ENCODE measurements around the gene NTF3. TPM values are rescaled to one million over a fixed set of nuclear protein-coding genes. Genes with fewer than 3 reads are reported as not detected.

NTF3 gene
- total and polyA plus RNA-seq, 2 donors = 0.61 to 1.6 TPM

GRCh38 chr12:5478081-5478706 lies 46.3 kb downstream of the NTF3 start:
- H3K36me3 ChIP-seq (ENCODE audit: control insufficient read depth in 2 of 2, insufficient read depth in 2 of 2, low read length in 1 of 2) = no peaks in the 10 kb centered on the region
- no peak overlapping the region for H3K4me3 ChIP-seq (ENCODE audit: low read length in 2 of 2)
- no peak overlapping the region for H3K27ac ChIP-seq (ENCODE audit: low read depth in 1 of 2, low read length in 1 of 2)
- no peaks in the 10 kb centered on the region for H3K4me1 ChIP-seq (ENCODE audit: control insufficient read depth in 2 of 2, insufficient read depth in 2 of 2, low read length in 2 of 2)
- H3K9me3 ChIP-seq (ENCODE audit: control insufficient read depth in 2 of 2, insufficient read depth in 1 of 2, low read length in 1 of 2) = no peaks in the 10 kb centered on the region
- 78% methylated on average over 8 of the region's 8 CpGs for WGBS
- peaks cover 0 to 5% of the 10 kb centered on the region in 2 donors for H3K27me3 ChIP-seq (ENCODE audit: control insufficient read depth in 2 of 2, insufficient read depth in 1 of 2, low read length in 1 of 2)
- DNase-seq (ENCODE audit: low read depth in 6 of 9, low spot score in 9 of 9) = no peak

- no peaks in the 10 kb centered on the region for H3K9me3 ChIP-seq (ENCODE audit: control insufficient read depth in 2 of 2, insufficient read depth in 1 of 2, low read length in 1 of 2)
- no peak overlapping the region for H3K4me3 ChIP-seq (ENCODE audit: low read length in 2 of 2)
- H3K27ac ChIP-seq (ENCODE audit: low read depth in 1 of 2, low read length in 1 of 2) = no peak overlapping the region
- no peak for DNase-seq (ENCODE audit: low read depth in 6 of 9, low spot score in 9 of 9)
- WGBS = 77% methylated on average over 3 of the region's 3 CpGs
- peaks cover 0 to 5% of the 10 kb centered on the region in 2 donors for H3K27me3 ChIP-seq (ENCODE audit: control insufficient read depth in 2 of 2, insufficient read depth in 1 of 2, low read length in 1 of 2)
- H3K36me3 ChIP-seq (ENCODE audit: control insufficient read depth in 2 of 2, insufficient read depth in 2 of 2, low read length in 1 of 2) = no peaks in the 10 kb centered on the region
- H3K4me1 ChIP-seq (ENCODE audit: control insufficient read depth in 2 of 2, insufficient read depth in 2 of 2, low read length in 2 of 2) = no peaks in the 10 kb centered on the region
These were observed 47.9 kb downstream of the NTF3 start for GRCh38 chr12:5479761-5480160.

- Histone ChIP-seq H3K27me3 (ENCODE audit: control insufficient read depth in 2 of 2, insufficient read depth in 1 of 2, low read length in 1 of 2) (peaks cover 0 to 5% of the 10 kb centered on the region in 2 donors), H3K4me1 (ENCODE audit: control insufficient read depth in 2 of 2, insufficient read depth in 2 of 2, low read length in 2 of 2) (no peaks in the 10 kb centered on the region), H3K27ac (ENCODE audit: low read depth in 1 of 2, low read length in 1 of 2) (no peak overlapping the region), H3K9me3 (ENCODE audit: control insufficient read depth in 2 of 2, insufficient read depth in 1 of 2, low read length in 1 of 2) (no peaks in the 10 kb centered on the region), H3K36me3 (ENCODE audit: control insufficient read depth in 2 of 2, insufficient read depth in 2 of 2, low read length in 1 of 2) (no peaks in the 10 kb centered on the region), H3K4me3 (ENCODE audit: low read length in 2 of 2) (no peak overlapping the region)
- WGBS = 75% methylated on average over 21 of the region's 21 CpGs
- no peak for DNase-seq (ENCODE audit: low read depth in 6 of 9, low spot score in 9 of 9)
These were observed 48.5 kb downstream of the NTF3 start for GRCh38 chr12:5480218-5480937.

- Histone ChIP-seq H3K27me3 (ENCODE audit: control insufficient read depth in 2 of 2, insufficient read depth in 1 of 2, low read length in 1 of 2) (peaks cover 0 to 5% of the 10 kb centered on the region in 2 donors), H3K36me3 (ENCODE audit: control insufficient read depth in 2 of 2, insufficient read depth in 2 of 2, low read length in 1 of 2) (no peaks in the 10 kb centered on the region), H3K27ac (ENCODE audit: low read depth in 1 of 2, low read length in 1 of 2) (no peak overlapping the region), H3K9me3 (ENCODE audit: control insufficient read depth in 2 of 2, insufficient read depth in 1 of 2, low read length in 1 of 2) (no peaks in the 10 kb centered on the region), H3K4me3 (ENCODE audit: low read length in 2 of 2) (no peak overlapping the region), H3K4me1 (ENCODE audit: control insufficient read depth in 2 of 2, insufficient read depth in 2 of 2, low read length in 2 of 2) (no peaks in the 10 kb centered on the region)
- no peak for DNase-seq (ENCODE audit: low read depth in 6 of 9, low spot score in 9 of 9)
- 55% methylated on average over 10 of the region's 10 CpGs for WGBS
These were observed 49.0 kb downstream of the NTF3 start for GRCh38 chr12:5480938-5481303.

- Histone ChIP-seq H3K27me3 (ENCODE audit: control insufficient read depth in 2 of 2, insufficient read depth in 1 of 2, low read length in 1 of 2) (peaks cover 0 to 5% of the 10 kb centered on the region in 2 donors), H3K9me3 (ENCODE audit: control insufficient read depth in 2 of 2, insufficient read depth in 1 of 2, low read length in 1 of 2) (no peaks in the 10 kb centered on the region), H3K4me1 (ENCODE audit: control insufficient read depth in 2 of 2, insufficient read depth in 2 of 2, low read length in 2 of 2) (no peaks in the 10 kb centered on the region), H3K27ac (ENCODE audit: low read depth in 1 of 2, low read length in 1 of 2) (no peak overlapping the region), H3K4me3 (ENCODE audit: low read length in 2 of 2) (no peak overlapping the region), H3K36me3 (ENCODE audit: control insufficient read depth in 2 of 2, insufficient read depth in 2 of 2, low read length in 1 of 2) (no peaks in the 10 kb centered on the region)
- no peak for DNase-seq (ENCODE audit: low read depth in 6 of 9, low spot score in 9 of 9)
- 98% methylated on average over 5 of the region's 5 CpGs for WGBS
These were observed 49.7 kb downstream of the NTF3 start for GRCh38 chr12:5481645-5482044.

GRCh38 chr12:5484426-5484825 lies 52.5 kb downstream of the NTF3 start:
- no peaks in the 10 kb centered on the region for H3K36me3 ChIP-seq (ENCODE audit: control insufficient read depth in 2 of 2, insufficient read depth in 2 of 2, low read length in 1 of 2)
- 95% methylated on average over 6 of the region's 6 CpGs for WGBS
- no peak overlapping the region for H3K27ac ChIP-seq (ENCODE audit: low read depth in 1 of 2, low read length in 1 of 2)
- H3K4me3 ChIP-seq (ENCODE audit: low read length in 2 of 2) = no peak overlapping the region
- H3K4me1 ChIP-seq (ENCODE audit: control insufficient read depth in 2 of 2, insufficient read depth in 2 of 2, low read length in 2 of 2) = no peaks in the 10 kb centered on the region
- no peaks in the 10 kb centered on the region for H3K9me3 ChIP-seq (ENCODE audit: control insufficient read depth in 2 of 2, insufficient read depth in 1 of 2, low read length in 1 of 2)
- H3K27me3 ChIP-seq (ENCODE audit: control insufficient read depth in 2 of 2, insufficient read depth in 1 of 2, low read length in 1 of 2) = peaks cover 0 to 5% of the 10 kb centered on the region in 2 donors
- DNase-seq (ENCODE audit: low read depth in 6 of 9, low spot score in 9 of 9) = no peak

GRCh38 chr12:5485454-5485853 lies 53.5 kb downstream of the NTF3 start:
- Histone ChIP-seq H3K9me3 (ENCODE audit: control insufficient read depth in 2 of 2, insufficient read depth in 1 of 2, low read length in 1 of 2) (no peaks in the 10 kb centered on the region), H3K4me3 (ENCODE audit: low read length in 2 of 2) (no peak overlapping the region), H3K4me1 (ENCODE audit: control insufficient read depth in 2 of 2, insufficient read depth in 2 of 2, low read length in 2 of 2) (no peaks in the 10 kb centered on the region), H3K27ac (ENCODE audit: low read depth in 1 of 2, low read length in 1 of 2) (no peak overlapping the region), H3K36me3 (ENCODE audit: control insufficient read depth in 2 of 2, insufficient read depth in 2 of 2, low read length in 1 of 2) (no peaks in the 10 kb centered on the region), H3K27me3 (ENCODE audit: control insufficient read depth in 2 of 2, insufficient read depth in 1 of 2, low read length in 1 of 2) (peaks cover 0 to 5% of the 10 kb centered on the region in 2 donors)
- no peak for DNase-seq (ENCODE audit: low read depth in 6 of 9, low spot score in 9 of 9)
- WGBS = 70% methylated on average over 4 of the region's 4 CpGs

GRCh38 chr12:5487076-5487475 lies 55.2 kb downstream of the NTF3 start:
- no peaks in the 10 kb centered on the region for H3K9me3 ChIP-seq (ENCODE audit: control insufficient read depth in 2 of 2, insufficient read depth in 1 of 2, low read length in 1 of 2)
- 76% methylated on average over 7 of the region's 7 CpGs for WGBS
- H3K36me3 ChIP-seq (ENCODE audit: control insufficient read depth in 2 of 2, insufficient read depth in 2 of 2, low read length in 1 of 2) = no peaks in the 10 kb centered on the region
- no peak overlapping the region for H3K4me3 ChIP-seq (ENCODE audit: low read length in 2 of 2)
- no peak overlapping the region for H3K27ac ChIP-seq (ENCODE audit: low read depth in 1 of 2, low read length in 1 of 2)
- no peaks in the 10 kb centered on the region for H3K4me1 ChIP-seq (ENCODE audit: control insufficient read depth in 2 of 2, insufficient read depth in 2 of 2, low read length in 2 of 2)
- no peaks in the 10 kb centered on the region for H3K27me3 ChIP-seq (ENCODE audit: control insufficient read depth in 2 of 2, insufficient read depth in 1 of 2, low read length in 1 of 2)
- DNase-seq (ENCODE audit: low read depth in 6 of 9, low spot score in 9 of 9) = no peak

GRCh38 chr12:5487948-5488625 lies 56.2 kb downstream of the NTF3 start:
- Histone ChIP-seq H3K4me1 (ENCODE audit: control insufficient read depth in 2 of 2, insufficient read depth in 2 of 2, low read length in 2 of 2) (no peaks in the 10 kb centered on the region), H3K9me3 (ENCODE audit: control insufficient read depth in 2 of 2, insufficient read depth in 1 of 2, low read length in 1 of 2) (no peaks in the 10 kb centered on the region), H3K27ac (ENCODE audit: low read depth in 1 of 2, low read length in 1 of 2) (no peak overlapping the region), H3K36me3 (ENCODE audit: control insufficient read depth in 2 of 2, insufficient read depth in 2 of 2, low read length in 1 of 2) (no peaks in the 10 kb centered on the region), H3K4me3 (ENCODE audit: low read length in 2 of 2) (no peak overlapping the region), H3K27me3 (ENCODE audit: control insufficient read depth in 2 of 2, insufficient read depth in 1 of 2, low read length in 1 of 2) (no peaks in the 10 kb centered on the region)
- WGBS = 94% methylated on average over 6 of the region's 6 CpGs
- DNase-seq (ENCODE audit: low read depth in 6 of 9, low spot score in 9 of 9) = no peak
